PC-3 (cell line): ENCODE measurements around the gene DST. TPM values are rescaled to one million over a fixed set of nuclear protein-coding genes. Genes with fewer than 3 reads are reported as not detected.

Source experiments
- ATAC-seq: fragments of 200-7000 bp; cut with Tn5 transposase; 2 replicates; pipeline ENCODE4 v1.9.1; 2020; ENCODE audit warnings: mild to moderate bottlenecking, moderate library complexity
- BruUV-seq: library from RNA; stranded (reverse); fragments of 400-500 nt; replicated peaks from 2 replicates; lab custom pipeline; 2021; lab: Mats Ljungman, UMichigan
- CTCF ChIA-PET: fragments of 300-600 bp; sonication (Branson Sonifier 250); formaldehyde crosslinking; loops from one replicate; lab custom pipeline; 2022; ENCODE audit warnings: antibody characterized with exemption; lab: Charles Lee
- POLR2A ChIA-PET: fragments of 300-600 bp; sonication (Branson Sonifier 250); formaldehyde crosslinking; loops from one replicate; lab custom pipeline; 2022; ENCODE audit warnings: antibody characterized with exemption; ENCODE audit not compliant: unreplicated experiment; lab: Charles Lee
- DNase-seq: peaks from one replicate; pipeline ENCODE4 v3.0.0-alpha.2; 2015
- H2AFZ ChIP-seq: fragments of 300-600 bp; sonication (generic); 2 replicates; pipeline ENCODE4 v1.6.0; 2016; ENCODE audit warnings: antibody characterized with exemption, low read length
- H3F3A ChIP-seq: fragments of 300-600 bp; sonication (generic); one replicate; pipeline ENCODE4 v1.6.0; 2017; ENCODE audit warnings: antibody characterized with exemption, low read length, control low read depth, mild to moderate bottlenecking; ENCODE audit not compliant: unreplicated experiment
- H3K27ac ChIP-seq: fragments of 300-600 bp; sonication (generic); 2 replicates; pipeline ENCODE4 v1.5.1; 2016; ENCODE audit warnings: mild to moderate bottlenecking, low read length
- H3K27me3 ChIP-seq: fragments of 300-600 bp; sonication (generic); 2 replicates; pipeline ENCODE4 v1.6.1; 2016; ENCODE audit warnings: low read length, mixed read lengths
- H3K36me3 ChIP-seq: fragments of 300-600 bp; sonication (generic); 2 replicates; pipeline ENCODE4 v1.6.1; 2016; ENCODE audit warnings: low read depth, mixed run types, low read length, mixed read lengths
- H3K4me1 ChIP-seq: fragments of 300-600 bp; sonication (generic); 2 replicates; pipeline ENCODE4 v1.5.1; 2016; ENCODE audit warnings: low read length; ENCODE audit not compliant: insufficient read depth
- H3K4me2 ChIP-seq: fragments of 300-600 bp; sonication (generic); 2 replicates; pipeline ENCODE4 v1.6.0; 2016; ENCODE audit warnings: low read length
- H3K4me3 ChIP-seq: fragments of 300-600 bp; sonication (generic); 2 replicates; pipeline ENCODE4 v1.5.1; 2016; ENCODE audit warnings: mild to moderate bottlenecking, low read length, mixed read lengths
- H3K79me2 ChIP-seq: fragments of 300-600 bp; sonication (generic); 2 replicates; pipeline ENCODE4 v1.6.1; 2017; ENCODE audit warnings: low read length, mixed read lengths
- H3K9ac ChIP-seq: fragments of 300-600 bp; sonication (generic); 2 replicates; pipeline ENCODE4 v1.6.0; 2016; ENCODE audit warnings: mild to moderate bottlenecking, low read length
- H3K9me2 ChIP-seq: fragments of 300-600 bp; sonication (generic); replicated peaks from 2 replicates; pipeline ENCODE4 v1.6.1; 2016; ENCODE audit warnings: mixed run types, low read length, mixed read lengths
- H3K9me3 ChIP-seq: fragments of 300-600 bp; sonication (generic); 2 replicates; pipeline ENCODE4 v1.6.1; 2016; ENCODE audit warnings: low read length, mixed read lengths
- H4K20me1 ChIP-seq: fragments of 300-600 bp; sonication (generic); 2 replicates; pipeline ENCODE4 v1.6.1; 2016; ENCODE audit warnings: low read length, mixed read lengths
- CTCF ChIP-seq: fragments of 300-600 bp; sonication (generic); conservative IDR thresholded peaks from 2 replicates; pipeline ENCODE4 v1.5.1; 2017; ENCODE audit warnings: antibody characterized with exemption, low read depth, mild to moderate bottlenecking, low read length
- EZH2 ChIP-seq: fragments of 300-600 bp; sonication (generic); IDR thresholded peaks from one replicate; pipeline ENCODE4 v1.6.1; 2017; ENCODE audit warnings: antibody characterized with exemption, mild to moderate bottlenecking, low read length; ENCODE audit not compliant: unreplicated experiment
- EZH2phosphoT487 ChIP-seq: fragments of 300-600 bp; sonication (generic); IDR thresholded peaks from 2 replicates; pipeline ENCODE4 v1.6.1; 2018; ENCODE audit warnings: mild to moderate bottlenecking, antibody characterized with exemption, low read length, borderline replicate concordance
- intact Hi-C: fragments of 100-400 bp; cut with micrococcal nuclease; formaldehyde crosslinking; loops from 2 replicates; pipeline ENCODE4 v1.9.0; 2023
- total RNA-seq: library from RNA; depleted of rRNA; stranded (reverse); fragments of >200 nt; gene quantifications from 2 replicates; pipeline ENCODE4 v1.2.3, GENCODE V29; 2014

The DST gene
- total RNA-seq, 1 experiment from 2014 or later: 81.5 TPM

DNA sequence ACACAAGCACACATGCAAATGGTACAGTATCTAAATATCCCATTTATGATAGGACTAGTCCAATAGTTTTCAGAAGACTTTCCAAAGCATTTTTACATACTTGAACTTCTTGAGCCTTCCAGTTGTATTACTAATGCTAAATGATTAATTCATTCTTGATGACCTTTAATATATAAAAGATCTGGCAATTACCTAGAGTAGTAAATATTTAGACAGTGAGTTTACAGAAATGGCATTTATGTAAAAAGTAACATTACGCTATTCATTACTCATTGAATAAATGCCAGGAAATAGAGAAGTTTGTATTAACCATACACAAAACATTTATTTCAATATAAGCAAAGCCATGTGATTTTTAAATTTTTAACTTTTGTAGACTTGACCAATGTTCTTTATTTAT, 158.8 kb downstream of the DST start:
- no TSS peak for BruUV-seq
- Histone ChIP-seq H3K9me2 (no peaks in the 10 kb centered on the region), H3F3A (peaks cover 11% of the 10 kb centered on the region), H4K20me1 (no peaks in the 10 kb centered on the region), H3K79me2 (no peaks in the 10 kb centered on the region), H3K4me2 (peak overlapping the region; percentile 83), H3K4me3 (peak overlapping the region; percentile 6; the same call in 1 of the 2 replicates), H3K9ac (peak overlapping the region; percentile 66), H2AFZ (no peak overlapping the region), H3K9me3 (no peaks in the 10 kb centered on the region), H3K27me3 (no peaks in the 10 kb centered on the region), H3K4me1 (peaks cover 28% of the 10 kb centered on the region), H3K36me3 (peaks cover 33% of the 10 kb centered on the region), H3K27ac (peak overlapping the region; percentile 92)
- TF ChIP-seq EZH2 (no peak), EZH2phosphoT487 (no peak), CTCF (no peak)
- intact Hi-C loops: loop anchor here (1.0 to 2.0 kb wide), 3 partner anchors 41 to 114 kb away; no protein-coding TSS in a partner anchor
- ChIA-PET POLR2A (no interaction called here), CTCF (no interaction called here)
- DNase-seq (peak; percentile 93), ATAC-seq (peak; percentile 75)

DNA sequence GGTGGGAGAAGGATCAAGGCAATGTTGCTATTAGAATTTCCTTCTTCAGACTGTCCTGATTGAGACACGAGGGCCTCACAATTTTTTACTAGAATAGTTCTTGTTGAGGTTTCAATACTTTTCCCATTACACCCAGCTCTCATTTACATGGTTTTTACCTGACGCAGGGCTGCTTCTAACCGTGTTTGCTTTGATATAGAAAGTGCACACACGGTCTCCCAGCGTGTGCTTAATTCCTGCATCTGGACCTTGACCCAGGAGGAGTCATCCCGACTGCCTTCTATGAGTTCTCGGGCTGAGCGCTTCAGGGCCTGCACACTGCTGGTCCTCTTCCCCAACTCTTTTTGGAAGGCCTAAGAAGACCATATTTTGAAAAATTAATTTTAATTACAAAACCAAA, 160.2 kb downstream of the DST start:
- Histone ChIP-seq H3K9me3 (no peaks in the 10 kb centered on the region), H3K79me2 (no peaks in the 10 kb centered on the region), H2AFZ (no peak overlapping the region), H4K20me1 (no peaks in the 10 kb centered on the region), H3K27ac (no peak overlapping the region), H3F3A (peaks cover 11% of the 10 kb centered on the region), H3K36me3 (peaks cover 30% of the 10 kb centered on the region), H3K4me2 (no peak overlapping the region), H3K9me2 (no peaks in the 10 kb centered on the region), H3K27me3 (no peaks in the 10 kb centered on the region), H3K9ac (no peak overlapping the region), H3K4me1 (peaks cover 28% of the 10 kb centered on the region), H3K4me3 (no peak overlapping the region)
- ATAC-seq (no peak), DNase-seq (no peak)
- ChIA-PET CTCF (no interaction called here), POLR2A (no interaction called here)
- intact Hi-C loops: no loop called here
- TF ChIP-seq EZH2 (no peak), CTCF (no peak), EZH2phosphoT487 (no peak)
- BruUV-seq: no TSS peak

- no peaks in the 10 kb centered on the region for H3K9me2 ChIP-seq
- H3K4me2 ChIP-seq: no peak overlapping the region
- H3K36me3 ChIP-seq: peaks cover 32% of the 10 kb centered on the region
- H3K4me1 ChIP-seq: peaks cover 28% of the 10 kb centered on the region
- no peak overlapping the region for H3K27ac ChIP-seq
- ATAC-seq (no peak), DNase-seq (no peak)
- peaks cover 11% of the 10 kb centered on the region for H3F3A ChIP-seq
- no peak overlapping the region for H2AFZ ChIP-seq
- ChIA-PET POLR2A (no interaction called here), CTCF (no interaction called here)
- H4K20me1 ChIP-seq: no peaks in the 10 kb centered on the region
- H3K27me3 ChIP-seq: no peaks in the 10 kb centered on the region
- no peaks in the 10 kb centered on the region for H3K79me2 ChIP-seq
- H3K9ac ChIP-seq: no peak overlapping the region
- H3K4me3 ChIP-seq: no peak overlapping the region
- intact Hi-C loops: no loop called here
- no TSS peak for BruUV-seq
- TF ChIP-seq CTCF: no peak
- TF ChIP-seq EZH2: no peak
- TF ChIP-seq EZH2phosphoT487: no peak
- H3K9me3 ChIP-seq: no peaks in the 10 kb centered on the region
These were observed 160.7 kb downstream of the DST start for GRCh38 chr6:56481957-56482356.
